ENCODE results near the gene GTSE1. TPM values are rescaled to one million over a fixed set of nuclear protein-coding genes. Genes with fewer than 3 reads are reported as not detected.

The GTSE1 gene
- total and polyA plus RNA-seq, 2 of the 13 experiments (the other 11 are each of a cell fraction or from before 2014, with no cell fraction given), result 10.7 to 13.5 TPM

- TF ChIP-seq TFAP4 (IDR thresholded peaks at IDR 0.05; ENCODE audit: borderline replicate concordance, low read depth), result no peak
- no peak for TF ChIP-seq THAP7 (CRISPR knock-in tag; IDR thresholded peaks at IDR 0.05)
- peak; percentile 91; the same call in 1 of the 2 replicates for TF ChIP-seq ZNF674 (CRISPR knock-in tag; IDR thresholded peaks at IDR 0.05; ENCODE audit: low read depth)
- peak; percentile 47; the same call in 1 of the 2 replicates for TF ChIP-seq EED (CRISPR knock-in tag; IDR thresholded peaks at IDR 0.05)
- TF ChIP-seq NR2C2 (CRISPR knock-in tag; IDR thresholded peaks at IDR 0.05; ENCODE audit: borderline replicate concordance), result peak; percentile 78
- TF ChIP-seq MAFK (conservative IDR thresholded peaks at IDR 0.05 in 1 of 2, IDR thresholded peaks at IDR 0.05 in 1 of 2; ENCODE audit: low read length in 2 of 2), result no peak
- no peak for TF ChIP-seq GMEB2 (CRISPR knock-in tag; IDR thresholded peaks at IDR 0.05; ENCODE audit: low read depth)
- peak; percentile 64; the same call in 1 of the 2 replicates for TF ChIP-seq ZNF430 (CRISPR knock-in tag; IDR thresholded peaks at IDR 0.05)
- TF ChIP-seq ELF1 (CRISPR knock-in tag; IDR thresholded peaks at IDR 0.05), result peak; percentile 39; the same call in 1 of the 2 replicates
- TF ChIP-seq SIN3A (IDR thresholded peaks at IDR 0.05; ENCODE audit: borderline replicate concordance, low read depth, low read length), result peak; percentile 85; the same call in 1 of the 2 replicates
- TF ChIP-seq NR1H2 (CRISPR knock-in tag; IDR thresholded peaks at IDR 0.05; ENCODE audit: borderline replicate concordance, low read depth), result peak; percentile 84; the same call in 1 of the 2 replicates
- TF ChIP-seq ATF4 (CRISPR knock-in tag; IDR thresholded peaks at IDR 0.05), result peak in 1 of 2 experiments; percentile 47; a peak in 1 of 4 replicates
- TF ChIP-seq MIXL1 (CRISPR knock-in tag; IDR thresholded peaks at IDR 0.05), result no peak
- peak; percentile 77; the same call in 1 of the 2 replicates for TF ChIP-seq ELF4 (CRISPR knock-in tag; IDR thresholded peaks at IDR 0.05; ENCODE audit: borderline replicate concordance)
- TF ChIP-seq ZNF407 (CRISPR knock-in tag; IDR thresholded peaks at IDR 0.05; ENCODE audit: not compliant biosample characterization), result peak; percentile 47
- peak; percentile 88 for TF ChIP-seq ZNF501 (CRISPR knock-in tag; IDR thresholded peaks at IDR 0.05)
Measured at GRCh38 chr22:46250035-46250782, 46.5 kb upstream of the GTSE1 start, which contains the start of gene CDPF1 (continued).

Measured in HepG2 (cell line).